GM12873 (cell line): ENCODE results near the gene COMMD7.

ENCODE experiments used
- TF ChIP-seq, protein P1 (sequence below): IDR thresholded peaks from 2 replicates; pipeline ENCODE4 v1.5.1; 2012; ENCODE audit warnings: low read depth, mild to moderate bottlenecking, moderate library complexity, low read length, control low read depth; ENCODE audit not compliant: insufficient read depth; ENCODE audit errors: missing control alignments

The COMMD7 gene

GRCh38 chr20:32743237-32744112 is at the start of gene COMMD7:
Gene COMMD7, minus strand, starts transcription at chr20:32743467. Its CDS starts 76 bp downstream, at chr20:32743391.
- TF ChIP-seq, protein P1, sequence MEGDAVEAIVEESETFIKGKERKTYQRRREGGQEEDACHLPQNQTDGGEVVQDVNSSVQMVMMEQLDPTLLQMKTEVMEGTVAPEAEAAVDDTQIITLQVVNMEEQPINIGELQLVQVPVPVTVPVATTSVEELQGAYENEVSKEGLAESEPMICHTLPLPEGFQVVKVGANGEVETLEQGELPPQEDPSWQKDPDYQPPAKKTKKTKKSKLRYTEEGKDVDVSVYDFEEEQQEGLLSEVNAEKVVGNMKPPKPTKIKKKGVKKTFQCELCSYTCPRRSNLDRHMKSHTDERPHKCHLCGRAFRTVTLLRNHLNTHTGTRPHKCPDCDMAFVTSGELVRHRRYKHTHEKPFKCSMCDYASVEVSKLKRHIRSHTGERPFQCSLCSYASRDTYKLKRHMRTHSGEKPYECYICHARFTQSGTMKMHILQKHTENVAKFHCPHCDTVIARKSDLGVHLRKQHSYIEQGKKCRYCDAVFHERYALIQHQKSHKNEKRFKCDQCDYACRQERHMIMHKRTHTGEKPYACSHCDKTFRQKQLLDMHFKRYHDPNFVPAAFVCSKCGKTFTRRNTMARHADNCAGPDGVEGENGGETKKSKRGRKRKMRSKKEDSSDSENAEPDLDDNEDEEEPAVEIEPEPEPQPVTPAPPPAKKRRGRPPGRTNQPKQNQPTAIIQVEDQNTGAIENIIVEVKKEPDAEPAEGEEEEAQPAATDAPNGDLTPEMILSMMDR, result no peak

DNA sequence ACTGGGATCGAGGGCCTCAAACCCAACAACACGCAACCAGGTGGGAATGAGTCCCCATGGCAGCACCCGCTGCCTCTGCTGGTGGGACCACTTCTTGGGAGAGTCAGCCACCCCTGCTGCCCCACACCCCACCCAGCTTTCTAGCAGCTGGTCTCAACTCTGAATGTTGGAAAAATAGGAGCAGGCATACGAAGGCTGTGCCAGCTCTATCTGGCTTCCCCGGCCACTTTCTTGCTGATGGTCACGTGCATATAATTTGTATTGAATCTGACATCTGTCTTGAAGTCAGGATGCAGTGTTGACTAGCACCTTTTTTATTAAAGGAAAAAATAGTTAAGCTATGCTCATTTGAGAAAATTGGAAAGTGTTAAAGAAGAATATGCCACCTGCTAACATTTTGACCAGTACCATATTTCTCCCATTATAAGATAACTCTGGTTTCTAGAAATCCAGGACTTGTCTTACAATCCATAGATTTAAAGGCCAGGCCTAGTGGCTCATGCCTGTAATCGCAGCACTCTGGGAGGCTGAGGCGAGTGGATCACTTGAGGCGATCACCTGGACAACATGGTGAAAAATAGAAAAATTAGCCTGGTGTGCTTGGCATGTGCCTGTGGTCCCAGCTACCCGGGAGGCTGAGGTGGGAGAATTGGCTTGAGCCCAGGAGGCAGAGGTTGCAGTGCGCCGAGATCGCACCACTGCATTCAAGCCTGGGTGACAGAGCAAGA is 49.6 kb upstream of the COMMD7 start:
- TF ChIP-seq, protein P1, result peak; percentile 17

- TF ChIP-seq, protein P1, result no peak
These were observed 49.0 kb upstream of the COMMD7 start for GRCh38 chr20:32792316-32792715.

GRCh38 chr20:32790751-32791057 is 47.4 kb upstream of the COMMD7 start:
- TF ChIP-seq, protein P1, result no peak

DNA sequence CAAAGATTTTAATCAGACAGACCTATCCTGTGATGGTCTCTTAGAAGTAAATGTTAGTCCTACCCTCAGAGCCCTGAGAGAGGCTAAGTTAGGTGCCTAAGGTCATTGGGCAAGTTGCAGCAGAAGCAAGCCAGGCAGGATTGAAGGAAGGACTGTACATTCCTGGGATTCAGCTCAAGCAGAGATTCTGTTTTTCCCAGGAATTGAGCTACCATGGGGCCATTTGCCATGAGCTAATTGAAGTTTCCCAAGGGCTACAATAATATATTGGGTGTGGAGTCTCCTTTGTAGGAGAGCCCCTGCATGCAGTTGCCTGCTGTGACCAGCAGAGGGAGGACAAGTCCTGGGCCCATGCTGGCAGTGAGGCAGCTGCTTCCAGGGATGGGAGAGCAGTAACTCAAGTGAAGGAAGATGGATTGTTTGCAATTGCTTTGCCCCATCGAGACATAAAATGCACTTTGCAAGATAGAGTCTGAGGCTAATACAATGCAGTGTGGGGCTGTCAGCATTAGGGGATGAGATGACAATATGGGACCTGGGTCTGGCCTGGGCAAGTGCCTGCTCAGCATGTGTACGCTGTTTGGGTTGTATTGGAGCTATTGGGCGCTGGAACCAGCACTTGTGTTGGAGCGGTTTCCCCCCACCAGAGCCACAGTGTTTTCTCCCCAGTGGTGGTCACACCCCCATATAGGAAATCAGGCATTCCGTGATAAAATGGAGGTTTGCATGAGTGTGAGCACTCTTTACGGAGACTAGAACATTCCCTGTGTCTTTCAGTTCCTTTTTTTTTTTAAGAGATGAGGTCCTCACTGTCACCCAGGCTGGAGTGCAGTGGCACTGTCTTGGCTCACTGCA is 46.9 kb upstream of the COMMD7 start:
- TF ChIP-seq, protein P1, result peak; percentile 100

DNA sequence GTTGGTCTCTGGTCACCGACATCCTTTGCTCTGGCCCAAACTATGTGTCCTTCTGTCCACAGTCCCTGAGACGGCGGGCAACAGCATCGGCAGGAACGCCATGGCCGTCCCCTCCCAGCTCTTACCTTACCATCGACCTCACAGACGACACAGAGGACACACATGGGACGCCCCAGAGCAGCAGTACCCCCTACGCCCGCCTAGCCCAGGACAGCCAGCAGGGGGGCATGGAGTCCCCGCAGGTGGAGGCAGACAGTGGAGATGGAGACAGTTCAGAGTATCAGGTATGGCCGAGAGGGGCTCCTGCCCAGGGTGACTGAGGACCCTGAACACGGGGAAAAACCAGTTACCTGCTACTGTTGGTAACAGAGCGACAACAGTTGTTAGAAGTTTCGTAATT is 43.9 kb upstream of the COMMD7 start:
- TF ChIP-seq, protein P1, result no peak
